ENCODE measurements around the gene FBXW4.

GRCh38 chr10:101716891-101717659 lies 22.1 kb upstream of the FBXW4 start:
- no peak for TF ChIP-seq NR2F6 (CRISPR knock-in tag; IDR thresholded peaks at IDR 0.05)
- TF ChIP-seq UBTF (IDR thresholded peaks at IDR 0.05; ENCODE audit: borderline replicate concordance in 1 of 2, low read depth in 2 of 2, low read length in 2 of 2): no peak
- no peak for TF ChIP-seq HMGXB4 (CRISPR knock-in tag; IDR thresholded peaks at IDR 0.05)
- no peak for TF ChIP-seq CTCF (IDR thresholded peaks at IDR 0.05 in 2 of 3, conservative IDR thresholded peaks at IDR 0.05 in 1 of 3; ENCODE audit: insufficient read depth in 2 of 3, low read depth in 1 of 3, low read length in 3 of 3)
- no peak for TF ChIP-seq ZNF76 (CRISPR knock-in tag; IDR thresholded peaks at IDR 0.05; ENCODE audit: borderline replicate concordance)
- no peak for TF ChIP-seq HLTF (IDR thresholded peaks at IDR 0.05)
- no peak for TF ChIP-seq RAD21 (CRISPR knock-in tag; conservative IDR thresholded peaks at IDR 0.05 in 1 of 2, IDR thresholded peaks at IDR 0.05 in 1 of 2)
- no peak for TF ChIP-seq POLR2A (conservative IDR thresholded peaks at IDR 0.05)
- TF ChIP-seq KDM1A (IDR thresholded peaks at IDR 0.05): no peak

Data from K562 (cell line).